ENCODE measurements around the gene PIP5K1B. TPM values are rescaled to one million over a fixed set of nuclear protein-coding genes. Genes with fewer than 3 reads are reported as not detected.

Gene PIP5K1B
- total RNA-seq, 3 donors from 2014 or later: 0.48 to 1.6 (median 0.57) TPM

DNA sequence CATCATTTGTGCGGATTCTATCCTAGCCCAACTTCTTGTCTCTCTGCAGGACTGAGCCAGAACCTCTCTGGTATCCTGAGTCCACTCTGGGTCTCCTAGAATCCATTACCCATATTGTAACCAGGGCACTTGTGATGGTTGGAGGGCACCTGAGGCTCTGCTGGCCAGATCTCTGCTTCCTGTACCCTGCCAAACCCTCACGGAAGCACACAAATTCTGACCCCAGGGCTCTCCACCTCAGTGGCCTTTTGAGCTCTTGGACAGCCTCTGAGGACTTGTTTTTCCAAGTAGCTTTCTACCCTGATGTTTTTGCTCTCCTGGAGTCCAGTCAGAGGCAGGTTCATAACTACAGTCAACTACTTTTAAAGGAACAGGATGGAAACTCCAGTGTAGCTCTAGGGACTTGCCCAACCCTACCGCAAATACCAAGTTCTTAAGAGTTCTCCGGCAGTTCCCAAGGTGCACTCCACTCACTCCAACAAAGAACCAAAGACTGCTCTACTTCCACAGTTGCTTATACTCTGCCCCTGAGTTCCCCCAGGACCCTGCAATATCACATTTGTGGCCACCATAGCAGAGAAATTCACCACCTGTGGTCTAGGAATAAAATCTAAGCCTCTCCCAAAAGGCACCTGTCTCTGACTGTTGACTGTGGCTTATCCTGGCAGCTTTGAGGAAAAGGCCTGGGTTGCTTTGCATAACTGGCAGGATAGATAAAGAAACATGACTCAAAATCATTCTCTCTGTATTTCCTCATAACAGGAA is 9.6 kb downstream of the PIP5K1B start:
- Mint-ChIP-seq H3K27me3 (ENCODE audit: low read depth) (peaks cover 34% of the 10 kb centered on the region), H3K36me3 (ENCODE audit: insufficient read depth) (no peaks in the 10 kb centered on the region), H3K9me3 (no peaks in the 10 kb centered on the region), H3K4me3 (no peak overlapping the region), H3K4me1 (ENCODE audit: low read depth) (no peaks in the 10 kb centered on the region)
- no peak for ATAC-seq
- DNase-seq: no peak

- DNase-seq (no peak), ATAC-seq (no peak)
- no peaks in the 10 kb centered on the region for H3K9me3 Mint-ChIP-seq
- H3K4me1 Mint-ChIP-seq (ENCODE audit: low read depth): no peaks in the 10 kb centered on the region
- H3K36me3 Mint-ChIP-seq (ENCODE audit: insufficient read depth): no peaks in the 10 kb centered on the region
- peaks cover 28% of the 10 kb centered on the region for H3K27me3 Mint-ChIP-seq (ENCODE audit: low read depth)
- no peak overlapping the region for H3K4me3 Mint-ChIP-seq
Observed at GRCh38 chr9:68715181-68715456, 10.1 kb downstream of the PIP5K1B start.

DNA sequence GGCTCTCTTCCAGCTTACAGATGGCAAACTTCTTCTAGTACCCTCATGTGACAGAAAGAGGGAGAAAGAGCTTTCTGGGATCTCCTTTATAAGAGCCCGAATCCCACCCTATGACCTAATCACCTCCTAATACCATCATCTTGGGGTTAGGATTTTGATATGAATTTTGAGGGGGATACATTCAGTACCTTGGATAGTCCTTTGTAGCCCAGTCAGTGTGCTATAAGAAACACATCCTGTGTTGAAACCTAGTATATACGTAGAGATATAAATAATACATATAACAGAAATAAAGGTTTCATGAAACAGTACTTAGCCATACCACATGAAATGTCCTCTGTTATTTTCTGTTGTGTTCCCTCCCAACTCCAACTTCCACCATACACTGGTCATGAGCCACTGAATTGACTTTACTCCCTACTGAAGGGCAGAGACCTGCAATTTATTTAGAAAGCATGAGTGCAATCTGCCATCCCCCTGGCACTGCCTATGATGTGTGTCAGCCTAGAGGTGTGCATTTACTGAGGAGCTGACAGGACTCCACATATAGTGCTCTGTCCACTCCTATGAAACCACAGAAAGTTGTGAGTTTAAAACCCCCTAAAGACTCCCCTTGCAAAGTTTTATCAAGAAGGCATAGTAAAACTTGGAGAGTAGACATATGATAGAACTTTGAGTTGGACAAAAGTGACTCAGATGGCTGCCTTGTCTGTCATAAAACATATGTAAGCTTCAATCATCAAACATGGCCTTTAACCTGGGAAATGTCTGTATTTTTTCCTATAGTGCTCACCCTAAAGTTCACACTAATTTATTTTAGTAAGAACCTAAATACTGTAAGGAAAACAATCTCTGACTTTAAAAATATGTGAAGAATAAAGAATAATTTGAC is 12.8 kb downstream of the PIP5K1B start:
- Mint-ChIP-seq H3K4me3 (no peak overlapping the region), H3K4me1 (ENCODE audit: low read depth) (no peaks in the 10 kb centered on the region), H3K9me3 (no peaks in the 10 kb centered on the region), H3K36me3 (ENCODE audit: insufficient read depth) (no peaks in the 10 kb centered on the region), H3K27me3 (ENCODE audit: low read depth) (peaks cover 14% of the 10 kb centered on the region)
- ATAC-seq (no peak), DNase-seq (no peak)

- no peaks in the 10 kb centered on the region for H3K9me3 Mint-ChIP-seq
- H3K4me1 Mint-ChIP-seq (ENCODE audit: low read depth): no peaks in the 10 kb centered on the region
- ATAC-seq: no peak
- H3K36me3 Mint-ChIP-seq (ENCODE audit: insufficient read depth): no peaks in the 10 kb centered on the region
- H3K27me3 Mint-ChIP-seq (ENCODE audit: low read depth): peaks cover 14% of the 10 kb centered on the region
- DNase-seq: no peak
- H3K4me3 Mint-ChIP-seq: no peak overlapping the region
Observed at GRCh38 chr9:68719847-68720246, 14.8 kb downstream of the PIP5K1B start.

DNA sequence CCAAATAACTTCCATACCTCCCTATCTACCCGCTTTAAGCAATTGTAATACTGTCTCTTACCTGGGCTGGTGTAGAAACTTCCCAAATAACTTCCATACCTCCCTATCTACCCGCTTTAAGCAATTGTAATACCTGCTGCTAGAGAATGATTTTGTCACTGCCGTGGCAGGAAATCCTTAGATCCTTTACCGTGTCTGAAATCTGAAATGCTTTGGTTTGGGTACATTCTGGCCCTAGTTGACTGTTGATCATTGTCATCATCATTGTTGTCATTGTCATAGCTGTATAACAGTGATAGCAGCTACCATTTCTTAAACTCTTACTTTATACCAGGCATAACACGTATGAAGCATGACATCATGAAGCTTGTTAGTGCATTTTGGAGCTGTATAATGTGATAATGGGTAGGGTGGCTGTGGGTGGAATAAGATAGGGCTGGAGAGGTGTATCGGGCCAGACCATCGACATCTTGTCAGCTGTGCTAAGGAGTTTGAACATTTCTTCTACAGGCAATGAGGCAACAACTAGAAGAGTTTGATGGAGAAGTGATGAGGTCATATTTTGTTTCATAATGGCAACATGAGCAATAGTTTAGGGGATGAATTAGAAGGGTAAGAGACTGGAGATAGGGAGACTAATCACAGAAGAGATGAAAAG is 15.7 kb downstream of the PIP5K1B start:
- no peak overlapping the region for H3K4me3 Mint-ChIP-seq
- H3K9me3 Mint-ChIP-seq: no peaks in the 10 kb centered on the region
- H3K4me1 Mint-ChIP-seq (ENCODE audit: low read depth): no peaks in the 10 kb centered on the region
- peaks cover 9% of the 10 kb centered on the region for H3K27me3 Mint-ChIP-seq (ENCODE audit: low read depth)
- no peak for ATAC-seq
- DNase-seq: no peak
- no peaks in the 10 kb centered on the region for H3K36me3 Mint-ChIP-seq (ENCODE audit: insufficient read depth)

DNA sequence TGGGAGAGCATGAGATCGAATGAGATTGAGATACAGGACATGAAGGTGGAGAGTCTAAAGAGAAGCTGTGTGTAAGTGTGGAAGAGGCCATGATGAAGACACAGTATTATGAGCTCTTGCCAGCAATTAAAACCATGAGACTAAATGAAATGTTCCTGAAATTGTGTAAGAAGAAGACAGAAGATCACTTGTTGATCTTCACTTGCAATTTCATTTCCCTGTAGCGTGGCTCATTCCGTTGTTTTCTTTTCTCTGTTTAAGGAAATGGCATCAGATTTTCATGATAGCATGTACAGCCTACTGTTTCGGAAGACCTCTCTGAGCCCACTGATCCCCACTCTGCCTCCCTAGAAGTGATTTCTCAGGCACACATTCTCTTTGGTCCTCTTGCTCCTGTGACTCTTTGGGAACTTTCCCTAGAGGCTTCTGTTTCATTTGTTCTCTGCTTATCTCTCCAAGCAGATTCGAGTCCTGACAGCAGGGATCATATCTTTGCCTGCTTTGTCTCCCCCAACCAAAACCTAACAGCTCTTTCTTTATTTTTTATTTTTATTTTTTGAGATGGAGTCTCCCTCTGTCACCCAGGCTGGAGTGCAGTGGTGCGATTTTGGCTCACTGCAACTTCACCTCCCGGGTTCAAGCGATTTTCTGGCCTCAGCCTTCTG is 16.8 kb downstream of the PIP5K1B start:
- DNase-seq (no peak), ATAC-seq (no peak)
- Mint-ChIP-seq H3K4me3 (no peak overlapping the region), H3K36me3 (ENCODE audit: insufficient read depth) (no peaks in the 10 kb centered on the region), H3K27me3 (ENCODE audit: low read depth) (peaks cover 8% of the 10 kb centered on the region), H3K4me1 (ENCODE audit: low read depth) (no peaks in the 10 kb centered on the region), H3K9me3 (no peaks in the 10 kb centered on the region)

GRCh38 chr9:68725070-68725469 is 20.0 kb downstream of the PIP5K1B start:
- no peak overlapping the region for H3K4me3 Mint-ChIP-seq

GRCh38 chr9:68726489-68726888 is 21.4 kb downstream of the PIP5K1B start:
- no peak for ATAC-seq
- DNase-seq: no peak
- Mint-ChIP-seq H3K9me3 (peaks cover 3% of the 10 kb centered on the region), H3K36me3 (ENCODE audit: insufficient read depth) (no peaks in the 10 kb centered on the region), H3K4me1 (ENCODE audit: low read depth) (no peaks in the 10 kb centered on the region), H3K27me3 (ENCODE audit: low read depth) (peaks cover 14% of the 10 kb centered on the region), H3K4me3 (no peak overlapping the region)

More at GRCh38 chr9:68725070-68725469, 20.0 kb downstream of the PIP5K1B start:
- peaks cover 14% of the 10 kb centered on the region for H3K27me3 Mint-ChIP-seq (ENCODE audit: low read depth)
- DNase-seq: no peak
- H3K9me3 Mint-ChIP-seq: peaks cover 3% of the 10 kb centered on the region
- no peaks in the 10 kb centered on the region for H3K4me1 Mint-ChIP-seq (ENCODE audit: low read depth)
- H3K36me3 Mint-ChIP-seq (ENCODE audit: insufficient read depth): no peaks in the 10 kb centered on the region
- no peak for ATAC-seq

DNA sequence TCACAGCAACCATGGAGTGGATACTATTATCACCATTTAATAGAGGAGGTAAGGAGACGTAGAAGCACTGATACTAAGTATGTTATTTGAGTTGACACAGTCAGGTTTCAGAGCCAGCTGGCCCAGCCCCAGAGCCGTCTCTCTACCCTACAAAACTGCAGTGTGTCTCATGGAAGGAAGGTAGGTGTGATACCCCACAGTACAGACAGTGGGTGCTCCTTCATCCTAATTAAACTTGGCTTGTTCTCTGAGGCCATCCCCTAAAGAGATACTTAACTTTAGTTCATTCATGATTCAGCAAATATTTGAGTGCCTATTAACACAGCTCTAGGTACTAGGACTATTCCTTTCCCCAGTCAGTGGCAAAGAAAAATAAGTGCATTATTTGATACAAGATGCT is 22.6 kb downstream of the PIP5K1B start:
- H3K9me3 Mint-ChIP-seq: peaks cover 3% of the 10 kb centered on the region

GRCh38 chr9:68728731-68729130 is 23.7 kb downstream of the PIP5K1B start:
- Mint-ChIP-seq H3K36me3 (ENCODE audit: insufficient read depth) (no peaks in the 10 kb centered on the region), H3K4me1 (ENCODE audit: low read depth) (no peaks in the 10 kb centered on the region), H3K9me3 (peaks cover 3% of the 10 kb centered on the region), H3K4me3 (no peak overlapping the region), H3K27me3 (ENCODE audit: low read depth) (peaks cover 13% of the 10 kb centered on the region)
- ATAC-seq (no peak), DNase-seq (no peak)

More for the DNA sequence above, 22.6 kb downstream of the PIP5K1B start:
- Mint-ChIP-seq H3K4me1 (ENCODE audit: low read depth) (no peaks in the 10 kb centered on the region), H3K36me3 (ENCODE audit: insufficient read depth) (no peaks in the 10 kb centered on the region), H3K27me3 (ENCODE audit: low read depth) (peaks cover 17% of the 10 kb centered on the region), H3K4me3 (no peak overlapping the region)
- ATAC-seq (no peak), DNase-seq (no peak)

GRCh38 chr9:68730570-68731235 is 25.7 kb downstream of the PIP5K1B start:
- ATAC-seq: no peak

DNA sequence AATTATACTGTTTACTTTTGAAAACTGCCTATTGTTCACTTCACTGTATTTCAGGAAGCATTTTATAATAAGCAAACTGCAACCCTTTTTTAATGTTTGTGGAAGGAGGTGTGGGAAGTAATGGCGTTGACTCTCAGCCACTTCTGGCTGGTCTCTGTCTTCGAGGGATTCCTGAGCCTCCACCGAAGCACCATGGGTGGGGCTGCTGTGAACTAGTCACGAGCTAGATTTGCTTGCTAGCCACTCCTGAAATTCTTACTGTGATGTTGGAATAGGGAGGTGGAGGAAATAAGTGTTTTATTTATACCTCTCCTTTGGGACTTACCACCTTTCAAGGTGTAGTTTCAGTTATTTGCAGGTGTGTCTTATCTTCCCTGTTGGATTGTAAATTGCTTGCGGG is 26.8 kb downstream of the PIP5K1B start:
- Mint-ChIP-seq H3K9me3 (peaks cover 3% of the 10 kb centered on the region), H3K4me3 (no peak overlapping the region)
- DNase-seq: no peak

More at GRCh38 chr9:68730570-68731235, 25.7 kb downstream of the PIP5K1B start:
- DNase-seq: no peak
- peaks cover 3% of the 10 kb centered on the region for H3K9me3 Mint-ChIP-seq
- H3K4me1 Mint-ChIP-seq (ENCODE audit: low read depth): no peaks in the 10 kb centered on the region
- H3K4me3 Mint-ChIP-seq: no peak overlapping the region
- H3K36me3 Mint-ChIP-seq (ENCODE audit: insufficient read depth): no peaks in the 10 kb centered on the region
- peaks cover 11% of the 10 kb centered on the region for H3K27me3 Mint-ChIP-seq (ENCODE audit: low read depth)

GRCh38 chr9:68732405-68733020 is 27.5 kb downstream of the PIP5K1B start:
- no peak overlapping the region for H3K4me3 Mint-ChIP-seq
- ATAC-seq: no peak
- H3K4me1 Mint-ChIP-seq (ENCODE audit: low read depth): no peaks in the 10 kb centered on the region
- H3K27me3 Mint-ChIP-seq (ENCODE audit: low read depth): peaks cover 14% of the 10 kb centered on the region
- no peak for DNase-seq
- peaks cover 3% of the 10 kb centered on the region for H3K9me3 Mint-ChIP-seq
- no peaks in the 10 kb centered on the region for H3K36me3 Mint-ChIP-seq (ENCODE audit: insufficient read depth)

More for the DNA sequence above, 26.8 kb downstream of the PIP5K1B start:
- Mint-ChIP-seq H3K27me3 (ENCODE audit: low read depth) (peaks cover 14% of the 10 kb centered on the region), H3K4me1 (ENCODE audit: low read depth) (no peaks in the 10 kb centered on the region), H3K36me3 (ENCODE audit: insufficient read depth) (no peaks in the 10 kb centered on the region)
- no peak for ATAC-seq

Measured in activated T-cell treated with anti-CD3 and anti-CD28 coated beads, Interleukin-2, amount 50 U/mL, for 4 hours (primary cell).